ENCODE data around the gene GSDME.
A peak's percentile ranks its signal among the peaks of the same experiment; 100 is the strongest.

Gene GSDME

DNA sequence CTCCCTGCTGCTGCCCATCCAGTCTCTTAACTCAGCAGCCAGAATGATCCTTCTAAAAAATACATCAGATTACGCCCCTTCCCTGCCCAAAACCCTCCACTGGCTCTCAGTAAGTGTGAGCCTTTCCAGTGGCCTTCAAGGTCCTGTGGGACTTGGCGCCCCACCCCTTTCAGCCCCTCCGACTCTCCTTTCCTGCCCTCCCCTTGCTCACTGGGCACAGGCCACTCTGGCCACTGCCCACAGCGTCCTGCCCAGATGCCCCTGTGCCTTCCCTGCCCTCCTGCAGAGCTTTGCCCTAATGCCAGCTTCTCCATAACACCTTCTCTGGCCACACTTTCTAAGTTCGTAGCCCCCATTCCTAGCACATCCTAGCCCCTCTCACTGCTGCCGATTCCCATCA, 13.8 kb downstream of the GSDME start:
- no peak for DNase-seq (ENCODE audit: low read depth)
- TF ChIP-seq, protein P1, sequence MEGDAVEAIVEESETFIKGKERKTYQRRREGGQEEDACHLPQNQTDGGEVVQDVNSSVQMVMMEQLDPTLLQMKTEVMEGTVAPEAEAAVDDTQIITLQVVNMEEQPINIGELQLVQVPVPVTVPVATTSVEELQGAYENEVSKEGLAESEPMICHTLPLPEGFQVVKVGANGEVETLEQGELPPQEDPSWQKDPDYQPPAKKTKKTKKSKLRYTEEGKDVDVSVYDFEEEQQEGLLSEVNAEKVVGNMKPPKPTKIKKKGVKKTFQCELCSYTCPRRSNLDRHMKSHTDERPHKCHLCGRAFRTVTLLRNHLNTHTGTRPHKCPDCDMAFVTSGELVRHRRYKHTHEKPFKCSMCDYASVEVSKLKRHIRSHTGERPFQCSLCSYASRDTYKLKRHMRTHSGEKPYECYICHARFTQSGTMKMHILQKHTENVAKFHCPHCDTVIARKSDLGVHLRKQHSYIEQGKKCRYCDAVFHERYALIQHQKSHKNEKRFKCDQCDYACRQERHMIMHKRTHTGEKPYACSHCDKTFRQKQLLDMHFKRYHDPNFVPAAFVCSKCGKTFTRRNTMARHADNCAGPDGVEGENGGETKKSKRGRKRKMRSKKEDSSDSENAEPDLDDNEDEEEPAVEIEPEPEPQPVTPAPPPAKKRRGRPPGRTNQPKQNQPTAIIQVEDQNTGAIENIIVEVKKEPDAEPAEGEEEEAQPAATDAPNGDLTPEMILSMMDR (IDR thresholded peaks at IDR 0.05; ENCODE audit: low read length, missing control alignments): no peak
- H3K4me3 ChIP-seq (replicated peaks; ENCODE audit: low read depth, low read length): no peak overlapping the region

DNA sequence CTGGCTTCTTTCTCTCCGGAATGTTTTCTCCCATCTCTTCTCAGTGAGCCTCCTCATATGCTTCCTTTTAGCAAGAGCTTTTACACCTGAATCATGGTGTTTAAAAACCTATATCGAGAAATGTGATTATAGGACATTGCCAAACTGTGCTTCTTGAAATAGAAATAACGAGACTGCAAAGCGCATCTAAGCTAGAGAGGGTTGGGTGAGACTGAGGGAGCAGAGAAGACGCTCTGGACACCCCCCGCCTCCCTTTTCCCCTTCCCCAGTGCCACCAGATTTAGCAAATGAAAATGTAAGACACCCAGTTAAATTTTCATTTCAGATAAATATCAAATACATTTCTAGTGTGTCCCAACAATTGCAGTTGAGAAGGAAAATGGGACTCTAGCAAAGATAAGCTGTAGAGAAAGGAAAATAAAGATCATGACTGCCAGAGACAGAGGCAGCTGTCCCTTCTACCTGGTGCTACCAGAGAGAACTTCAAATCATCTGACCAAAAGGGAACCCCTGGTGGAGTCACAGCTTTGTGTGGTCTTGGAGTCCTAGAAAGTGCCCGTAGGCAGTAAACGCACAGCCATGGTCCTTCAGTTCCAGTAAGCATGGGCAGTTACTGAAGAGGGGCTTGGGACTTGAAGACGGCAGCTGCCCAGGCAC, 14.6 kb downstream of the GSDME start:
- no peak for DNase-seq (ENCODE audit: low read depth)
- H3K4me3 ChIP-seq (replicated peaks; ENCODE audit: low read depth, low read length): no peak overlapping the region
- TF ChIP-seq, protein P1 (IDR thresholded peaks at IDR 0.05; ENCODE audit: low read length, missing control alignments): no peak

DNA sequence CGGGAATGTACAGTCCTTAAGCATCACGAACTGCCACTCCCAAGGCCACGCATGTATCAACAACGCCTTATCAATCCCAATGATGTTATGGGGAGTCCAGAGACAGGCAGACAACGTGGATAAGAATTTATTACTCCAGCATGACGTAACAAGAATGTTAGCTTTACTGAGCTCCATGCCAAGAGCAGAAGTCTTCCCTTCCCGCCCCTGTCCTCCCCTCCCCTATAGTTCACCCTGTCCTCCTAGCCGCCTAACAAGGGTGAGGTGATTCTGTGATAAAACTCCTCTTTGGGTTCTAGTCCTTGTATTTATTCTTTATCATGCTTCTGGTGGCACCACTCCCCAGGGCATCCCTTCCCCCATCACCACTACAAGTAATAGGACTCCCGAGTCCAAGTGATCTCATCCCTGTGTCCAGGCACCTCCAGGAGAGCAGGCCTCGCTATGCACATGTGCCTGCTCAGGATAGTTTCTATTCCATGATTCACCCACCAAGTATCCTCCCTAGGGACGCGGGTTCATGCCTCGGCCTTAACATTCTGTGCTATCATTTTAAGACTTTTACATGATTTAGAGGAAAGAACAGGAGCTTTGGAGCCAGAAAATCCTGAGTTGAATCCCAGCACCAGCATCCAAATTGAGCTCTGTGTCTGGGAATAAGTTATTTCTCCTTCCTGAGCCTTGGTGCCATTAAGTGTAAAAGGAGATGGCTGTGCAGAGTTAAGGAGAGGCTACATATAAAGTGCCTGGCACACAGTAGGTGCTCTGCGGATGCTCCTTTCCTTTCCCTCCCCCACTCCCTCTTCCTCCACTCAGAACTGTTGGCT, 15.4 kb downstream of the GSDME start:
- peak; percentile 93 for DNase-seq (ENCODE audit: low read depth)
- TF ChIP-seq, protein P1 (IDR thresholded peaks at IDR 0.05; ENCODE audit: low read length, missing control alignments): no peak
- no peak overlapping the region for H3K4me3 ChIP-seq (replicated peaks; ENCODE audit: low read depth, low read length)

DNA sequence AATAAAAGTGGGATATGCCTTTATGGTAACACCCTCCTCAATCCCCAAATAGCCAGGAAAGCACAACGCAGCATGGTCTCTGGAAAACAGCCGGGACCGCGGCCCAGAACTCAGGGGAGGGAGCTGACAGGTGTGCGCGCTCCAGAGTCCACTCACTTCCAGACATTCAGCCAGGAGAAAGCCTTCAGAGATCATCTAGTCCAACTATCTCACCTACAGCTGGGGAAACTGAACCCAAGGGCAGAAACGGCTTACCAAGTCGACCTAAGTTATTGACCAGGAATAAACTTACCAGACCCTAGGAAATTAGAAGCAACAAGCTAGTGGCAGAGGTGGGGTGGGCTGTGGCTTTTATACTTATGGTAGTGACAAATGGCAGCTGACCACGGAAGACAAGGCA, 16.4 kb downstream of the GSDME start:
- TF ChIP-seq, protein P1 (IDR thresholded peaks at IDR 0.05; ENCODE audit: low read length, missing control alignments): no peak
- no peak overlapping the region for H3K4me3 ChIP-seq (replicated peaks; ENCODE audit: low read depth, low read length)
- DNase-seq (ENCODE audit: low read depth): no peak

DNA sequence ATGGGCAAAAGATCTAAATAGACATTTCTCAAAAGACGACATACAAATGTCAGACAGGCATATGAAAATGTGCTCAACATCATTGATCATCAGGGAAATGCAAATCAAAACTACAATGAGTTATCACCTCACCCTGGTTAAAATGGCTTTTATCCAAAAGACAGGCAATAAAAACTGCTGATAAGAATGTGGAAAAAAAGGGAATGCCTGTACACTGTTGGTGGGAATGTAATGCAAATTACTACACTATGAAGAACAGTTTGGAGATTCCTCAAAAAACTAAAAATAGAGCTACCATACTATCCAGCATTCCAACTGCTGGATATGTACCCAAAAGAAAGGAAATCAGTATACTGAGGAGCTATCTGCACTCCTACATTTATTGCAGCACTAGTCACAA, 18.0 kb downstream of the GSDME start:
- TF ChIP-seq, protein P1 (IDR thresholded peaks at IDR 0.05; ENCODE audit: low read length, missing control alignments): no peak
- no peak for DNase-seq (ENCODE audit: low read depth)

DNA sequence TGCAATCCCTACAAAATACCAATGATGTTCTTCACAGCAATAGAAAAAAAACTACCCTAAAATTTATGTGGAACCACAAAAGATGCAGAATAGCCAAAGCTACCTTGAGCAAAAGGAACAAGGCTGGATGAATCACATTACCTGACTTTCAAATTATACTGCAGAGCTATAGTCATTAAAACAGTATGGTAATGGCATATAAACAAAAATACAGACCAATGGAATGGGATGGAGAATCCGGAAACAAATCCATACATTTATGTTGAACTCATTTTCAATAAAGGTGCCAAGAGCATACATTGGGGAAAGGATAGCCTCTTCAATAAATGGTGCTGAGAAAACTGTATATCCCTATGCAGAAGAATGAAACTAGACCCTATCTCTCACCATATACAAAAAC, 18.7 kb downstream of the GSDME start:
- no peak for DNase-seq (ENCODE audit: low read depth)
- H3K4me3 ChIP-seq (replicated peaks; ENCODE audit: low read depth, low read length): no peak overlapping the region
- TF ChIP-seq, protein P1 (IDR thresholded peaks at IDR 0.05; ENCODE audit: low read length, missing control alignments): no peak

More for the DNA sequence above, 18.0 kb downstream of the GSDME start:
- H3K4me3 ChIP-seq (replicated peaks; ENCODE audit: low read depth, low read length): no peak overlapping the region
